ENCODE results near the gene ZDHHC8.

- TF ChIP-seq, protein P1, sequence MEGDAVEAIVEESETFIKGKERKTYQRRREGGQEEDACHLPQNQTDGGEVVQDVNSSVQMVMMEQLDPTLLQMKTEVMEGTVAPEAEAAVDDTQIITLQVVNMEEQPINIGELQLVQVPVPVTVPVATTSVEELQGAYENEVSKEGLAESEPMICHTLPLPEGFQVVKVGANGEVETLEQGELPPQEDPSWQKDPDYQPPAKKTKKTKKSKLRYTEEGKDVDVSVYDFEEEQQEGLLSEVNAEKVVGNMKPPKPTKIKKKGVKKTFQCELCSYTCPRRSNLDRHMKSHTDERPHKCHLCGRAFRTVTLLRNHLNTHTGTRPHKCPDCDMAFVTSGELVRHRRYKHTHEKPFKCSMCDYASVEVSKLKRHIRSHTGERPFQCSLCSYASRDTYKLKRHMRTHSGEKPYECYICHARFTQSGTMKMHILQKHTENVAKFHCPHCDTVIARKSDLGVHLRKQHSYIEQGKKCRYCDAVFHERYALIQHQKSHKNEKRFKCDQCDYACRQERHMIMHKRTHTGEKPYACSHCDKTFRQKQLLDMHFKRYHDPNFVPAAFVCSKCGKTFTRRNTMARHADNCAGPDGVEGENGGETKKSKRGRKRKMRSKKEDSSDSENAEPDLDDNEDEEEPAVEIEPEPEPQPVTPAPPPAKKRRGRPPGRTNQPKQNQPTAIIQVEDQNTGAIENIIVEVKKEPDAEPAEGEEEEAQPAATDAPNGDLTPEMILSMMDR (IDR thresholded peaks at IDR 0.05), result no peak
- no peak for TF ChIP-seq POLR2AphosphoS5 (IDR thresholded peaks at IDR 0.05)
- TF ChIP-seq EP300 (IDR thresholded peaks at IDR 0.05; ENCODE audit: low read depth), result no peak
These were observed 20.9 kb downstream of the ZDHHC8 start for GRCh38 chr22:20152464-20152890.
